Neuronal stem cell (in vitro differentiated cells): ENCODE data around the gene PSMC1.

Experiments used
- DNase-seq: peaks from one replicate; pipeline ENCODE4 v3.0.0-alpha.2; 2013; ENCODE audit warnings: low spot score
- H2AFZ ChIP-seq: one replicate; pipeline ENCODE4 v1.6.1; 2013; ENCODE audit warnings: mild to moderate bottlenecking, low read length, inconsistent platforms
- H2AK5ac ChIP-seq: 2 replicates; pipeline ENCODE4 v1.6.1; 2013; ENCODE audit warnings: low read depth, mild to moderate bottlenecking, inconsistent platforms, low read length, moderate library complexity, mixed read lengths
- H2BK120ac ChIP-seq: 2 replicates; pipeline ENCODE4 v1.6.1; 2013; ENCODE audit warnings: low read depth, mild to moderate bottlenecking, inconsistent platforms, low read length, moderate library complexity, mixed read lengths
- H2BK12ac ChIP-seq: one replicate; pipeline ENCODE4 v1.6.1; 2013; ENCODE audit warnings: low read length, inconsistent platforms
- H2BK15ac ChIP-seq: 2 replicates; pipeline ENCODE4 v1.6.1; 2013; ENCODE audit warnings: mild to moderate bottlenecking, low read length, inconsistent platforms, mixed read lengths
- H2BK5ac ChIP-seq: one replicate; pipeline ENCODE4 v1.6.1; 2013; ENCODE audit warnings: inconsistent platforms, mild to moderate bottlenecking, low read length, moderate library complexity
- H3K14ac ChIP-seq: one replicate; pipeline ENCODE4 v1.6.1; 2013; ENCODE audit warnings: low read length, inconsistent platforms
- H3K18ac ChIP-seq: 2 replicates; pipeline ENCODE4 v1.6.1; 2013; ENCODE audit warnings: low read length, inconsistent platforms
- H3K23ac ChIP-seq: 2 replicates; pipeline ENCODE4 v1.6.1; 2013; ENCODE audit warnings: low read depth, mild to moderate bottlenecking, mixed read lengths, low read length, inconsistent platforms; ENCODE audit not compliant: poor library complexity
- H3K27ac ChIP-seq: replicated peaks from 3 replicates; pipeline ENCODE4 v1.5.1; 2013; ENCODE audit warnings: low read length, inconsistent platforms
- H3K27me3 ChIP-seq, 3 experiments: 2 replicates each; pipeline ENCODE4 v1.6.1; 2013; ENCODE audit warnings: low read length in 3 of 3, mild to moderate bottlenecking in 2 of 3, inconsistent platforms in 1 of 3, low read depth in 1 of 3, mixed read lengths in 1 of 3, moderate library complexity in 1 of 3; ENCODE audit not compliant: control insufficient read depth in 3 of 3, insufficient read depth in 3 of 3
- H3K36me3 ChIP-seq, 2 donors: replicated peaks in 1 of 2; 2 replicates each; pipeline ENCODE4 v1.6.1; 2013; ENCODE audit warnings: low read length in 2 of 2; ENCODE audit not compliant: control insufficient read depth in 2 of 2, insufficient read depth in 2 of 2
- H3K4ac ChIP-seq: 2 replicates; pipeline ENCODE4 v1.6.1; 2013; ENCODE audit warnings: inconsistent platforms, mild to moderate bottlenecking, low read length, moderate library complexity
- H3K4me1 ChIP-seq, 2 donors: 1 replicate in 1 of 2; 2 replicates in 1 of 2; pipeline ENCODE4 v1.6.1; 2013; ENCODE audit warnings: low read length in 2 of 2, low read depth in 1 of 2; ENCODE audit not compliant: control insufficient read depth in 2 of 2, insufficient read depth in 1 of 2
- H3K4me2 ChIP-seq: one replicate; pipeline ENCODE4 v1.6.1; 2013; ENCODE audit warnings: mild to moderate bottlenecking, low read length, inconsistent platforms; ENCODE audit not compliant: insufficient read depth, poor library complexity, severe bottlenecking
- H3K4me3 ChIP-seq, 2 donors: 2 replicates each; pipeline ENCODE4 v1.5.1; 2013; ENCODE audit warnings: low read length in 2 of 2, mild to moderate bottlenecking in 2 of 2, inconsistent platforms in 1 of 2, moderate library complexity in 1 of 2
- H3K79me1 ChIP-seq: one replicate; pipeline ENCODE4 v1.6.1; 2013; ENCODE audit warnings: low read depth, mild to moderate bottlenecking, inconsistent platforms, low read length, moderate library complexity
- H3K9ac ChIP-seq: one replicate; pipeline ENCODE4 v1.6.1; 2013; ENCODE audit warnings: mild to moderate bottlenecking, low read depth, low read length, inconsistent platforms; ENCODE audit not compliant: poor library complexity
- H3K9me3 ChIP-seq, 2 donors: replicated peaks in 1 of 2; 2 replicates each; pipeline versions ENCODE3 to v1.6.1; 2013; ENCODE audit warnings: low read length in 2 of 2, mild to moderate bottlenecking in 2 of 2, inconsistent platforms in 1 of 2, low read depth in 1 of 2, mixed read lengths in 1 of 2, moderate library complexity in 1 of 2; ENCODE audit not compliant: control insufficient read depth in 2 of 2, insufficient read depth in 1 of 2
- H4K8ac ChIP-seq: one replicate; pipeline ENCODE4 v1.6.1; 2013; ENCODE audit warnings: low read depth, mild to moderate bottlenecking, inconsistent platforms, low read length, moderate library complexity
- H4K91ac ChIP-seq: one replicate; pipeline ENCODE4 v1.6.1; 2013; ENCODE audit warnings: low read length, low read depth, mild to moderate bottlenecking, inconsistent platforms; ENCODE audit not compliant: poor library complexity
- WGBS, 2 donors: extraction: QIAGEN DNeasy Blood & Tissue Kit; methylation state at CpG; one replicate each; pipeline ENCODE4 v1.1.7; 2013; ENCODE audit warnings: missing lambda C conversion rate in 2 of 2, mixed read lengths in 1 of 2; ENCODE audit not compliant: insufficient read length in 2 of 2, insufficient replicate concordance in 1 of 2; ENCODE audit errors: extremely low coverage in 2 of 2; 5-methylcytosine and 5-hydroxymethylcytosine counted together

Gene PSMC1

DNA sequence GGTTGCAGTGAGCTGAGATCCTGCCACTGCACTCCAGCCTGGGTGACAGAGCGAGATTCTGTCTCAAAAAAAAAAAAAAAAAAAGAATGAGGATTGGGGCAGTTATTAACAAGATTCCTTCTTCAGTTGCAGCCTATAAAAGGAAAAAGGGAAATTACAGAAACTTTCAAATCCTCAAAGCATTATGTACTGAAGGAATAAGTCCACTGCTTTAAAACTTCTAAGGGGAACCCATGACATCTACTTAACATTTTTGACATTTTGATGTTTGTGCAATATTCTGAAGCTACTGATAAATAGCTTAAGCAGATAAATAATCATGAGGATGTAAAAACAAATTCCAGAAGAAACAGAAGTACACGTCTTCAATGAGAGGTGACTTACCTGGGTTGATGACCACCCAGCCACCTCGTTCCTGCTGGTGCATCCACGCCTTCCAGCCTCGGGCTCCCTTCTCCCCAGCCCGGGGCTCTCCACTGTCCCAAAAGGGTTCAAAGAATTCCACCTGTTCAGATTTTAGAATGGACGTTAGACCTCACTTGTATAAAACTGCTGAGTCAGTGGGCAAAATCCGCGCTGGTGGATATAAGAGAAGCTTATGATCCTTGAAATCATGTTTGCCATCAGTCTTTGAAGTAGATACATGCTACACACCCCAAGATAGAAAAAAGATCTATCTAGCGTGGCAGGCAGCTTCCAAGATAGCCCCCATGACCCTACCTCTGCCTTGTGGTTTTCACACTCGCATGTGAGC is 41.7 kb downstream of the PSMC1 start:
- Histone ChIP-seq H3K4me1 (no peaks in the 10 kb centered on the region), H4K8ac (no peak overlapping the region), H2AK5ac (no peak overlapping the region), H3K27me3 (no peaks in the 10 kb centered on the region), H3K4ac (no peak overlapping the region), H3K4me3 (no peak overlapping the region), H3K36me3 (peaks cover 10 to 92% of the 10 kb centered on the region in 2 donors), H3K9ac (no peak overlapping the region), H4K91ac (no peak overlapping the region), H2BK120ac (no peak overlapping the region), H3K18ac (no peak overlapping the region), H2BK12ac (no peak overlapping the region), H2BK15ac (no peak overlapping the region), H3K9me3 (no peaks in the 10 kb centered on the region), H3K79me1 (no peaks in the 10 kb centered on the region), H3K23ac (no peak overlapping the region), H2BK5ac (no peak overlapping the region), H3K14ac (no peak overlapping the region), H2AFZ (no peak overlapping the region), H3K27ac (no peak overlapping the region), H3K4me2 (no peak overlapping the region)
- DNase-seq, result no peak
- no CpG with 5 or more reads among the region's 11 CpGs for WGBS, 2 donors

DNA sequence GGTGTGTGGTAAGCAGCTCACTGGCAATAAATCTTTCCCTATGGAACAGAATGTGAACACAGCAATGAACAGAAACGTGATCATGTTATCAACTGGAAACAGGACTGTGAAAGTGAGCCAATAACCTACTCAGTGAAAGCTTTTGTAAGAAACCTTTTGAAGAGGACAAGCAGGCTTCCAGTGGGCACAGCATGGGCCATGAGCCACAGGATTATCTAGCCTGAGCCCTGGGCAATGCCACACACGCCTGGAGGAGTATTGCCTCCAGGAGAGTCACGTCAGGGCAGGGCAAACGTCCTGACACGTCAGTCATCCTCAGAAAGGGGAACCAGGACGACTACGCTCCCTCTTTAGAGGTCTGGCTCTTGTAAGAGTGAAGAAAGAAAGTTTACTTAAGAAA is 43.1 kb downstream of the PSMC1 start:
- Histone ChIP-seq H4K8ac (no peak overlapping the region), H3K36me3 (peaks cover 16 to 92% of the 10 kb centered on the region in 2 donors), H3K9ac (no peak overlapping the region), H2BK15ac (no peak overlapping the region), H3K23ac (no peak overlapping the region), H2BK5ac (no peak overlapping the region), H2BK12ac (no peak overlapping the region), H3K9me3 (no peaks in the 10 kb centered on the region), H3K4me1 (no peaks in the 10 kb centered on the region), H3K27ac (no peak overlapping the region), H3K4ac (no peak overlapping the region), H2AK5ac (no peak overlapping the region), H3K14ac (no peak overlapping the region), H3K4me3 (no peak overlapping the region), H3K18ac (no peak overlapping the region), H3K4me2 (no peak overlapping the region), H3K27me3 (no peaks in the 10 kb centered on the region), H2AFZ (no peak overlapping the region), H4K91ac (no peak overlapping the region), H3K79me1 (no peaks in the 10 kb centered on the region), H2BK120ac (no peak overlapping the region)
- no CpG with 5 or more reads among the region's 7 CpGs for WGBS, 2 donors
- no peak for DNase-seq

DNA sequence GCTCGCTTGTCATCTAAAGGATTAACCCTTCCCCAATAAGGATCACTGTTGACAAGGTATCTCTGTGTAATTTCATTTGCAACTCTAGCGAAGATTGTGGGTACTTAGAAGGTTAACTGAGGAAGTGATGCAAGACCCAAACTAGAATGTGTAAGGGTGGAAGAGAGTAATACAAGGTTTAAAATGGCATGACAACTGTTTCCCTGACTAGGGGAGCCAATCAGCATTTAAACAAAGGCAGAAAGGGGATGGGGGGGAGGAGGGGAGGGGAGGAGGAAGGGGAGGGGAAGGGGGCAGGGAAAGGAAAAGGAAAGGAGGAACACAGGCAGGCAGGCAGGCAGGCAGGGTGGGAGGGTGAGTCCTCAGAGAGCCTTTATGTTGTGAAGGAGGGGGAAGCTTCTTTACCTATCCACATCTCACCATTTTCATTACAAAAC is 44.3 kb downstream of the PSMC1 start:
- Histone ChIP-seq H4K91ac (no peak overlapping the region), H2AK5ac (no peak overlapping the region), H3K14ac (no peak overlapping the region), H3K23ac (no peak overlapping the region), H2BK120ac (no peak overlapping the region), H4K8ac (no peak overlapping the region), H3K9me3 (no peaks in the 10 kb centered on the region), H3K4me2 (no peak overlapping the region), H2BK15ac (no peak overlapping the region), H3K4ac (no peak overlapping the region), H3K9ac (no peak overlapping the region), H3K18ac (no peak overlapping the region), H3K36me3 (peaks cover 14 to 91% of the 10 kb centered on the region in 2 donors), H3K27me3 (no peaks in the 10 kb centered on the region), H3K79me1 (no peaks in the 10 kb centered on the region), H2BK5ac (no peak overlapping the region), H3K27ac (no peak overlapping the region), H2AFZ (no peak overlapping the region), H2BK12ac (no peak overlapping the region), H3K4me1 (no peaks in the 10 kb centered on the region), H3K4me3 (no peak overlapping the region)
- WGBS, 2 donors, result no CpG with 5 or more reads among the region's 2 CpGs
- no peak for DNase-seq

DNA sequence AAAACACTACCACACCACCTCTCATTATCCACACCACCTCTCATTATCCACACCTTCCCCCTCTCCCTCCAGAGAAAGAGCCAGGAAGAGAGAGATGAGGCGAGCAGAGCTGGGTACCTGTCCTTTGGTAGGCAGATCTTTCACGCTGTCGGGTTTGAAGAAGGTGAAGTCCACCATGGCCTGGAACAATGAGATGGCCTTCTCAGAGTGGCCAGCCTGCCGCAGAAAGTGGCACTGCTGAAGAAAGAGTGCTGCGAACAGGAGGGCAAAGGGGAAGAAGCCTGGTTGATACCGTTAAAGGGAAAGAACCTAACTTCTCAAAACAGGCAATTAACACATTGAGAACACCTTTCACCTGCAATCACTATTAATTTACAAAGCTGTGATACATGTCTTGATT is 44.8 kb downstream of the PSMC1 start:
- Histone ChIP-seq H3K4me3 (no peak overlapping the region), H2AK5ac (no peak overlapping the region), H3K79me1 (no peaks in the 10 kb centered on the region), H3K9me3 (no peaks in the 10 kb centered on the region), H2BK5ac (no peak overlapping the region), H2AFZ (no peak overlapping the region), H2BK120ac (no peak overlapping the region), H3K4ac (no peak overlapping the region), H3K4me1 (no peaks in the 10 kb centered on the region), H4K91ac (no peak overlapping the region), H4K8ac (no peak overlapping the region), H2BK12ac (no peak overlapping the region), H3K27ac (no peak overlapping the region), H3K14ac (no peak overlapping the region), H3K4me2 (no peak overlapping the region), H3K36me3 (peaks cover 14 to 88% of the 10 kb centered on the region in 2 donors), H3K9ac (no peak overlapping the region), H3K27me3 (no peaks in the 10 kb centered on the region), H3K18ac (no peak overlapping the region), H2BK15ac (no peak overlapping the region), H3K23ac (no peak overlapping the region)
- DNase-seq, result no peak
- no CpG with 5 or more reads among the region's 6 CpGs for WGBS, 2 donors
